Measurements from ENCODE around the gene MRPL20. TPM values are rescaled to one million over a fixed set of nuclear protein-coding genes. Genes with fewer than 3 reads are reported as not detected.

Gene MRPL20
- polyA plus RNA-seq, 1 donor from 2014 or later = 204 TPM

GRCh38 chr1:1435106-1435903 is 28.2 kb upstream of the MRPL20 start, which contains the start of gene VWA1:
TSS of gene VWA1 (plus strand) at chr1:1435690. CDS start at chr1:1435749, 59 bp downstream.
- H2AFZ ChIP-seq (ENCODE audit: low read depth, low read length) = no peak within 1 kb of the TSS
- no peak within 1 kb of the TSS for H3K4me2 ChIP-seq (ENCODE audit: low read length)
- no peak within 1 kb of the TSS for H3K27ac ChIP-seq (ENCODE audit: low read length)
- peak within 1 kb of the TSS; percentile 51 for H3K4me3 ChIP-seq (ENCODE audit: low read length)
- H3K79me2 ChIP-seq (replicated peaks; ENCODE audit: insufficient read depth, low read length) = no peaks in the 10 kb centered on the region
- no peak for TF ChIP-seq SMC3 (conservative IDR thresholded peaks at IDR 0.05; ENCODE audit: poor library complexity)
- TF ChIP-seq EZH2 (IDR thresholded peaks at IDR 0.05; ENCODE audit: borderline replicate concordance, insufficient read depth, low read length, poor library complexity, severe bottlenecking) = no peak
- TF ChIP-seq POLR2AphosphoS5 (IDR thresholded peaks at IDR 0.05) = no peak
- TF ChIP-seq, protein P1, sequence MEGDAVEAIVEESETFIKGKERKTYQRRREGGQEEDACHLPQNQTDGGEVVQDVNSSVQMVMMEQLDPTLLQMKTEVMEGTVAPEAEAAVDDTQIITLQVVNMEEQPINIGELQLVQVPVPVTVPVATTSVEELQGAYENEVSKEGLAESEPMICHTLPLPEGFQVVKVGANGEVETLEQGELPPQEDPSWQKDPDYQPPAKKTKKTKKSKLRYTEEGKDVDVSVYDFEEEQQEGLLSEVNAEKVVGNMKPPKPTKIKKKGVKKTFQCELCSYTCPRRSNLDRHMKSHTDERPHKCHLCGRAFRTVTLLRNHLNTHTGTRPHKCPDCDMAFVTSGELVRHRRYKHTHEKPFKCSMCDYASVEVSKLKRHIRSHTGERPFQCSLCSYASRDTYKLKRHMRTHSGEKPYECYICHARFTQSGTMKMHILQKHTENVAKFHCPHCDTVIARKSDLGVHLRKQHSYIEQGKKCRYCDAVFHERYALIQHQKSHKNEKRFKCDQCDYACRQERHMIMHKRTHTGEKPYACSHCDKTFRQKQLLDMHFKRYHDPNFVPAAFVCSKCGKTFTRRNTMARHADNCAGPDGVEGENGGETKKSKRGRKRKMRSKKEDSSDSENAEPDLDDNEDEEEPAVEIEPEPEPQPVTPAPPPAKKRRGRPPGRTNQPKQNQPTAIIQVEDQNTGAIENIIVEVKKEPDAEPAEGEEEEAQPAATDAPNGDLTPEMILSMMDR (IDR thresholded peaks at IDR 0.05; ENCODE audit: poor library complexity, severe bottlenecking) = no peak
- TF ChIP-seq REST (IDR thresholded peaks at IDR 0.05; ENCODE audit: borderline replicate concordance) = no peak
- no peaks in the 10 kb centered on the region for H3K9me2 ChIP-seq (ENCODE audit: insufficient read depth, low read length)
- no peaks in the 10 kb centered on the region for H4K20me1 ChIP-seq (ENCODE audit: insufficient read depth)
- H3K9ac ChIP-seq (ENCODE audit: low read length) = no peak within 1 kb of the TSS
- no peaks in the 10 kb centered on the region for H3K36me3 ChIP-seq (ENCODE audit: insufficient read depth, low read length)
- H3K27me3 ChIP-seq (ENCODE audit: insufficient read depth, low read depth, low read length) = peaks cover 12% of the 10 kb centered on the region
- no peaks in the 10 kb centered on the region for H3F3A ChIP-seq (ENCODE audit: insufficient read depth, low read length, poor library complexity, severe bottlenecking)
- H3K9me3 ChIP-seq (ENCODE audit: low read length) = no peaks in the 10 kb centered on the region

DNA sequence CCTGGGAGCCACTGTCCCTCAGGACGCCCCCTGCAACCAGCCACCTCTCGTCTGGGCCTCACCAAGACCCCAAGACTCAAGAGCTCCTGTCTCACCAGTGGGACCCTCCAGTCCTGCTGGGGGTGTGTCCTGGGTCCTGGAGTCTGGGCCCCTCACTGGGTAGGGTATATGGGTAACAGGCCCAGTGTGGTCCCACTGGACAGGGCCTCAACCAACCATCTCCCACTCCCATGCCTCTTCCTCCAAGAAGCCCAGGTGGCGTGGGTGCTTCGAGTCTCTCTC is 27.7 kb upstream of the MRPL20 start:
- Histone ChIP-seq H3K9me3 (ENCODE audit: low read length) (no peaks in the 10 kb centered on the region), H3K9ac (ENCODE audit: low read length) (no peak overlapping the region), H3K9me2 (ENCODE audit: insufficient read depth, low read length) (no peaks in the 10 kb centered on the region), H2AFZ (ENCODE audit: low read depth, low read length) (no peak overlapping the region), H3K79me2 (replicated peaks; ENCODE audit: insufficient read depth, low read length) (no peaks in the 10 kb centered on the region), H3K4me3 (ENCODE audit: low read length) (no peak overlapping the region), H3F3A (ENCODE audit: insufficient read depth, low read length, poor library complexity, severe bottlenecking) (no peaks in the 10 kb centered on the region), H3K27ac (ENCODE audit: low read length) (no peak overlapping the region), H3K27me3 (ENCODE audit: insufficient read depth, low read depth, low read length) (peaks cover 12% of the 10 kb centered on the region), H4K20me1 (ENCODE audit: insufficient read depth) (no peaks in the 10 kb centered on the region), H3K4me2 (ENCODE audit: low read length) (no peak overlapping the region), H3K36me3 (ENCODE audit: insufficient read depth, low read length) (no peaks in the 10 kb centered on the region)
- TF ChIP-seq REST (IDR thresholded peaks at IDR 0.05; ENCODE audit: borderline replicate concordance) = no peak
- no peak for TF ChIP-seq MXI1 (conservative IDR thresholded peaks at IDR 0.05; ENCODE audit: poor library complexity, severe bottlenecking)
- no peak for TF ChIP-seq SMC3 (conservative IDR thresholded peaks at IDR 0.05; ENCODE audit: poor library complexity)
- no peak for TF ChIP-seq TAF1 (IDR thresholded peaks at IDR 0.05; ENCODE audit: low read depth)
- TF ChIP-seq EP300 (conservative IDR thresholded peaks at IDR 0.05; ENCODE audit: poor library complexity, severe bottlenecking) = no peak
- TF ChIP-seq EZH2 (IDR thresholded peaks at IDR 0.05; ENCODE audit: borderline replicate concordance, insufficient read depth, low read length, poor library complexity, severe bottlenecking) = no peak
- TF ChIP-seq POLR2AphosphoS5 (IDR thresholded peaks at IDR 0.05) = no peak
- no peak for TF ChIP-seq RAD21 (conservative IDR thresholded peaks at IDR 0.05)
- TF ChIP-seq, protein P1 (IDR thresholded peaks at IDR 0.05; ENCODE audit: poor library complexity, severe bottlenecking) = no peak

Measured in neural cell (in vitro differentiated cells).